ACC112 (cell line): ENCODE results near the gene UBA5.

Experiments
- H2AFZ ChIP-seq: fragments of 200-600 bp; sonication (generic); one replicate; pipeline ENCODE4 v1.6.0; 2017; ENCODE audit warnings: antibody characterized with exemption, low read length; ENCODE audit not compliant: unreplicated experiment
- H3K27ac ChIP-seq: fragments of 200-600 bp; sonication (generic); 2 replicates; pipeline ENCODE4 v1.5.1; 2014; ENCODE audit warnings: low read depth, mild to moderate bottlenecking, antibody characterized with exemption, low read length, moderate library complexity
- H3K27me3 ChIP-seq: fragments of 200-600 bp; sonication (generic); 2 replicates; pipeline ENCODE4 v1.6.1; 2014; ENCODE audit warnings: mild to moderate bottlenecking, antibody characterized with exemption, low read length, moderate library complexity, mixed read lengths; ENCODE audit not compliant: insufficient read depth
- H3K36me3 ChIP-seq: fragments of 200-600 bp; sonication (generic); 2 replicates; pipeline ENCODE4 v1.6.1; 2016; ENCODE audit warnings: mild to moderate bottlenecking, antibody characterized with exemption, low read length, moderate library complexity, mixed read lengths; ENCODE audit not compliant: insufficient read depth
- H3K4me1 ChIP-seq: fragments of 200-600 bp; sonication (generic); one replicate; pipeline ENCODE4 v1.6.1; 2016; ENCODE audit warnings: low read length, mixed read lengths; ENCODE audit not compliant: insufficient read depth, unreplicated experiment, control insufficient read depth
- H3K4me3 ChIP-seq: fragments of 200-600 bp; sonication (generic); 2 replicates; pipeline ENCODE4 v1.5.1; 2014; ENCODE audit warnings: mild to moderate bottlenecking, low read depth, low read length
- H3K79me2 ChIP-seq: fragments of 200-600 bp; sonication (generic); one replicate; pipeline ENCODE4 v1.6.0; 2016; ENCODE audit warnings: low read length; ENCODE audit not compliant: control insufficient read depth, unreplicated experiment, insufficient read depth

Gene UBA5

DNA sequence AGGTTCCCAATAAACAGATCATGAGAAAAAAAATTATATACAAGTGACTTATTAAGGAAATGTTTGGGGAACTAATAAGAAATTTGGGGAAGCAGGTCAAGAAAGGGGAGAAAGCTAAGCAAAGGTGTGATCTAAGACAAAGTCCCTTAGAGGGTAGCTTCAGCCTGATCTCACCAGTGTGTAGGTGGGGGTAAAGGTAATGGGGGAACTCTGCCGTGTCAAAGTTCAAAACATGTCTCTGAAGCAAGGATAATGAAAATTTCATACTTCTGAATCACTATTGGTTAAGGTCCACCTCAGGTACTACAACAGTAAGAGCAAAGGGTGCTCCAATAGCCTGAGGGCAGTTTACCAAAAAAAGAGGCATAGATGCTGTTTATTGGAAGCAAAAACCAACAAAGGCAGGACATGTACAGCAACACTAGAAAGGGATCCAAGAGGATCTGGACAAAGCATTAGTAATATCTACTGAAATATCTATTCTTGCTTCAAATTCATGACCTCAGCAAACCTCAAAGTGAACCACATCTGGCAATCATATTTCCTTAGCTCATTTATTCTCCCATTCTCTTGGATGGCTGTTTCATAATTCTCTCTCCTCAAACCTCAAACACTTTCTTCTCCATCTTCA lies 7.4 kb upstream of the UBA5 start:
- Histone ChIP-seq H3K27me3 (no peaks in the 10 kb centered on the region), H3K36me3 (no peaks in the 10 kb centered on the region), H2AFZ (no peak overlapping the region), H3K4me3 (no peak overlapping the region), H3K27ac (no peak overlapping the region), H3K79me2 (peaks cover 9% of the 10 kb centered on the region), H3K4me1 (peaks cover 9% of the 10 kb centered on the region)

DNA sequence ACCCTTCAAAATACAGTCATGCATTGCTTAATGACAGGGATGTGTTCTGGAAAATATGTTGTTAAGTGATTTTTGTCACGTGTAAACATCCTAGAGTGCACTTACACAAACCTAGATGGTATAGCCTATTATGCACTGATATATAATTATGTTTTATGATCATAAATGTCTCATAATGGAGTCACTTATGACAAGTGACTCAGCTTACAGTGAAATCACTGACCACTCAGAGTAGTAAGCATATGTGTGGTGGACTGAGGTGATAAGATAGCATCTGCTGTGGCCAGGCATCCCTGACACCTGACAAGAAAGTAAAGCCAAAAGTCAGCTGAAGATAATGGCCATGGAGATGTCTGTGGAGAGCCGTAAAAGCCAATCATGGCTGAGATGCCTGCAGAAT lies 5.9 kb upstream of the UBA5 start:
- no peaks in the 10 kb centered on the region for H3K36me3 ChIP-seq
- no peaks in the 10 kb centered on the region for H3K27me3 ChIP-seq
- H3K27ac ChIP-seq: no peak overlapping the region
- H2AFZ ChIP-seq: no peak overlapping the region
- H3K4me3 ChIP-seq: no peak overlapping the region
- peaks cover 15% of the 10 kb centered on the region for H3K79me2 ChIP-seq
- H3K4me1 ChIP-seq: peaks cover 14% of the 10 kb centered on the region

DNA sequence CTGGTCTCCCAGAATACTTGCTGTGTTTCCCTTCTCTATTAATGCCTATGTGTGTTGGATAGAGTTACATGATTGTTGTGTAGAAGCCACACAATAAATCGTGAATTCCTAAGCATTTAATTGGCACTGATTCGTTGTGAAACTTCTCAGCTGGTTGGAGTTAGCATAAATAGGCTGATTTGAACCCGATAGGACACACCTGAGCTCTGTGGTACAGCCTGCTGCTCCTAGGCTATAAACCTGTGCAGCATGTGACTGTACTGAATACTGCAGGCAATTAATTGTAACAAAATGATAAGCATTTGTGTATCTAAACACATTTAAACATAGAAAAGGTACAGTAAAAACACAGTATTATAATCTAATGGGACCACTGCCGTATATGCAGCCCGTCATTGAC lies 5.4 kb upstream of the UBA5 start:
- H2AFZ ChIP-seq: no peak overlapping the region
- no peak overlapping the region for H3K27ac ChIP-seq
- H3K79me2 ChIP-seq: peaks cover 15% of the 10 kb centered on the region
- H3K4me3 ChIP-seq: no peak overlapping the region
- H3K27me3 ChIP-seq: no peaks in the 10 kb centered on the region
- H3K4me1 ChIP-seq: peaks cover 14% of the 10 kb centered on the region
- no peaks in the 10 kb centered on the region for H3K36me3 ChIP-seq

DNA sequence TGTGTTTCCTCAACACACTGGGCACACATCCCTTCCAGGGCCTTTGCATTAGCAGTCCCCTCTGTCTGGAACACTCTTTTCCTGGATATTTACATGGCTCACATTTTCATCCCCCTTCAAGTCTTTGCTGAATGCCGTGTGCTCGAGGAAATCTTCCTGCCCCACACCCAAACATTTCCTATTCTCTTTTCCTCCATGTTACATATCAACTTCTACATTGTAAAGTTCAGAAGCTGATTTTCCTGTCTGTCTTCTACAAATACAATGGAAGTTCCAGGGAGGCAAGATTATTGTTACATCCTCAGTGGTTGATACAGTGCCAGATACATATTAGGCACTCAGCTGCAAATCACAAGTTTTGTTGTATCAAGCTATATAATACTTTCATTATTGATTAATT lies 4.7 kb upstream of the UBA5 start:
- H3K4me3 ChIP-seq: no peak overlapping the region
- no peaks in the 10 kb centered on the region for H3K36me3 ChIP-seq
- no peak overlapping the region for H3K27ac ChIP-seq
- H3K4me1 ChIP-seq: peaks cover 14% of the 10 kb centered on the region
- H2AFZ ChIP-seq: no peak overlapping the region
- H3K27me3 ChIP-seq: no peaks in the 10 kb centered on the region
- H3K79me2 ChIP-seq: peaks cover 18% of the 10 kb centered on the region

DNA sequence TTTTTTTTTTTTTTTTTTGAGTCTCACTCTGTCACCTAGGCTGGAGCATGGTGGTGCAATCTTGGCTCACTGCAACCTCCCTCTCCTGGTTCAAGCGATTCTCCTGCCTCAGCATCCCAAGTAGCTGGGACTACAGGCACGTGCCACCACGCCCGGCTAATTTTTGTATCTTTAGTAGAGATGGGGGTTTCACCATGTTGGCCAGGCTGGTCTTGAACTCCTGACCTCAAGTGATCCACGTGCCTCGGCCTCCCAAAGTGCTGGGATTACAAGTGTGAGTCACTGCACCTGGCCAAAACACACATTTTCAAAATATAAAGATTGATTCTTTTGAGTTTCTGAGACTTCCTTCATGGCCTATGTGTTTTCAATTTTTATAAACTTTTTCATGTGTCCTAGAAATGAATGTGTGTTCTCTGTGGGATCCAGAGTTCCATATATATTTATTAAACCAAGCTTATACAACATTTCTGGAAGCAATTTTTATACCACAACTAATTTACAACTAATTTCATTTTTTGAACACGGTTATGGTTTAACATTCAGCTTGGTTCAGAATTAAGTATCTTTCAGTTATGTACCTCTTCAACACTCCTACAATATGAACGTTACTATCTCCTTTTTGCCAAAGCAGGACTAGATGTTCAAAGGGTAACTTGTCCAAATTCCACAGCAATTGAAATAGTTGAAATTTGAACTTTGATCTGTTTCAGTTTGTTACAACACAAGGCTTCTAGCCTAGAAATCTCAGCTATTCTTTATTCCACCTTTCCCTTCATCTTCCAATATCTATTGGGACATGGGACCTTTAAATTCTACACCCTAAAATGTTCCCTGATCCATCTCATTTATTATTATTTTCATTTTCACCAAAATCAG lies 2.0 kb upstream of the UBA5 start:
- Histone ChIP-seq H2AFZ (no peak overlapping the region), H3K27me3 (no peaks in the 10 kb centered on the region), H3K4me3 (peak overlapping the region; percentile 98), H3K79me2 (peaks cover 42% of the 10 kb centered on the region), H3K4me1 (peaks cover 20% of the 10 kb centered on the region), H3K36me3 (no peaks in the 10 kb centered on the region), H3K27ac (peak overlapping the region; percentile 87; the same call in 1 of the 2 replicates)

DNA sequence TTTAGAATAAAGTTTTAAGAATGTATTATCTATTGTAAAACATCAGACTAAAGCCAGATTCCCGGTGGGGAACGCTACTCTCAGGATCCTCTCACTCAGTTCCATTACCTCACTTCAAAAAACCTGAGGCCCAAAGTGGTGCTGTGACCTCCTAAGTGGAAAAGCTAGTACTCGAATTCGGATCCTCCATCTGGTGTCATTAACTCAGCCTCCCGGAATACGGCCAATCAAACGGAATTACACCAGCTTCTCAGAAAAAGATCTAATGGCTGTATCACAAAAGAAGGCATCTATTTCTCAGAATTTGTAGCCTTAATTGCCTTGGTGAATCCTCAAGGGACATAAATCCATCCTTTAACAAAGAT lies 1.1 kb upstream of the UBA5 start:
- H3K4me3 ChIP-seq: peak overlapping the region; percentile 98
- H2AFZ ChIP-seq: peak overlapping the region; percentile 74
- H3K36me3 ChIP-seq: no peaks in the 10 kb centered on the region
- H3K79me2 ChIP-seq: peaks cover 50% of the 10 kb centered on the region
- H3K27ac ChIP-seq: peak overlapping the region; percentile 87
- no peaks in the 10 kb centered on the region for H3K27me3 ChIP-seq
- peaks cover 20% of the 10 kb centered on the region for H3K4me1 ChIP-seq

DNA sequence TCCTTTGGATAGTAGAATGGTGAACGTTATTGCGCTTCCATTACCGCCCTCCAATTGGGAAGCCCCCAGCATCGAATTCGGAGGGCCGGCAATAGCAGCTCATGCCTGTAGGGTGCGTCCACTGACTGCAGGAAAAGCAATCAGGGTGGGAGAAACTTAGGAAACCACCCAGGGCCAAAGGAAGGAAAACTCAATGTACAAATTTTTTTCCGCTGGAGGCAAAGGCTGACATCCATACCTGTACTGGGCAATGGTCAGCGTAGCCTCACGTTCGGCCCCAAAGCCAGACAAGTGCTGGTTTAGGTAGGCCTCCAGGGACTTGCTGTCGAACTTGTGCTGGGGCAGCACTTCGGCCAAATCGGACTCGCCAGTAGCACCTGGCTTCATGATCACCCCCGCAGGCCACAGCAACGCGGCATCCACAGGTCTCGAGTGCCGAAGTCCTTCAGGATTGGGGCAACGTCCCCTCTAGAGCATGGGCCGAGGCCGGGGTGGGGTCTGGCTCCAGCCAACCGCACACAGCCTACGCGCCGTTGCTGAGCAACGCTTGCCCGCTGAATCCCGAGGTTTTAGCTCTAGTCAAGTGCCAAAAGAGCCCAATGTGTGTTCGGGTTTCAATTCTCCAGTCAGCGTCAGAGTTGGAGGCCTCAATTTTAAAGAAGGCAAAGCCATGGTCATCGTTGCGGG lies 621 bp upstream of the UBA5 start, which contains the start of gene ACAD11:
ACAD11 (minus strand) TSS at position 445 of the 687 bp plus-strand sequence; CDS start at position 387, 58 bp downstream.
- Histone ChIP-seq H3K36me3 (no peaks in the 10 kb centered on the region), H3K27me3 (no peaks in the 10 kb centered on the region), H3K4me1 (peaks cover 20% of the 10 kb centered on the region), H3K79me2 (peaks cover 52% of the 10 kb centered on the region), H3K4me3 (peak within 1 kb of the TSS; percentile 98), H2AFZ (peak within 1 kb of the TSS; percentile 74), H3K27ac (peak within 1 kb of the TSS; percentile 87)

DNA sequence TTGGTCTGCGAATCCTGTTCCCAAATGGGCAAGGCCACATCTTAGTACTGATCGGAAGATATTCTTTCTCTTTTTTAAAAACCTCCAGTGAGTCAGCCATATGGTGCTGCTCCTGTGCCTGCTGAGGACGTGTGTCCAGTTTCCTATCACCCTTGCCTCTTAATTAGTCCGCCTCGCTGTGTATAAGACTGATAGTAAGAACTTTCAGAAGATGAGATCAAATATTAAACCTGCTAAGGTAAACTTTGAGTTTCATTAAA lies 612 bp downstream of the UBA5 start:
- Histone ChIP-seq H3K36me3 (no peaks in the 10 kb centered on the region; the same call in 1 of the 2 replicates), H3K79me2 (peaks cover 59% of the 10 kb centered on the region), H3K27ac (peak overlapping the region; percentile 87), H3K4me3 (peak overlapping the region; percentile 98), H2AFZ (peak overlapping the region; percentile 74), H3K4me1 (peaks cover 20% of the 10 kb centered on the region), H3K27me3 (no peaks in the 10 kb centered on the region)

DNA sequence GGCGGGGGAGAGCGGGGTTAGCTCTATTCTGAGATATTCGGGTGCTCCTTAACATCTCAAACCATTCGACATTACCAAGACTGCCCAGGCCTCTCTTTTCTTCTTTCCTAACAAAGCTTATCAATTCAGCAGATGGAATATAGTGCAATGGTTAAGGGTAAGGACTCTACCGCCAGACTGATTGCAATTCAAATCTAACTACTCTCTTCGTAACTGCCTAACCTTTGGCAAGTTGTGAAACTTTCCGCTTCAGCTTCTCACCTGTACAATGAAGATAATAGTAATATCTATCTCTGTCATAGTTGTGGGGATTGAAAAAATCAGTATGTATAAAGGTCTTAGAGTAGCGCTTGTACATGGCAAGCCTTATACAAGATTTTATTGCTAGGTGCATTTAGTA lies 972 bp downstream of the UBA5 start:
- Histone ChIP-seq H3K4me3 (peak overlapping the region; percentile 98), H3K27ac (peak overlapping the region; percentile 87; the same call in 1 of the 2 replicates), H3K79me2 (peaks cover 59% of the 10 kb centered on the region), H3K36me3 (no peaks in the 10 kb centered on the region; the same call in 1 of the 2 replicates), H3K27me3 (no peaks in the 10 kb centered on the region), H3K4me1 (peaks cover 20% of the 10 kb centered on the region), H2AFZ (peak overlapping the region; percentile 74)

DNA sequence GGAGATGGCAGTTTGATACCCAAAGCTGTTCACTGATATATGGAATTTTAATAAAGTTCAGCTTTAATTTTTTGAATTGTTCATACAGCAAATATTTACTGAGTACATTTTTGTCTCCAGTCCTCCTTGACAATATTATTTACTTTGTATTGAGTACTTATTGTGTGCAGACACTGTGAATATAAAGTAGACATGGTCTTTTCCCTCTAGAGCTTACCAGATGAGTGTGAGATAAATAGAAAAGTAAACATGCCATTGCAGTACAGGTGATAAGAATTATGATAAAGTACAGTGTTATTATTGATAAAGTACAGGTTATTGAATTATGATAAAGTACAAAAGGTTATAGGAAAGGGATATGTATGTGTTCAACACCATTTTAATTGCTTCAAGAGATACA lies 2.1 kb downstream of the UBA5 start:
- Histone ChIP-seq H2AFZ (no peak overlapping the region), H3K4me1 (peaks cover 16% of the 10 kb centered on the region), H3K36me3 (peaks cover 6% of the 10 kb centered on the region), H3K79me2 (peaks cover 59% of the 10 kb centered on the region), H3K27ac (no peak overlapping the region), H3K4me3 (peak overlapping the region; percentile 98), H3K27me3 (no peaks in the 10 kb centered on the region)
